ENCODE results near the gene SOX5. TPM values are rescaled to one million over a fixed set of nuclear protein-coding genes. Genes with fewer than 3 reads are reported as not detected.
"Not testable (repeated sequence)": the region's sequence is repeated elsewhere in the genome, so short reads cannot be mapped to it uniquely, and the experiment has no call there.

The SOX5 gene
- polyA plus RNA-seq, 1 experiment = 0.13 TPM

DNA sequence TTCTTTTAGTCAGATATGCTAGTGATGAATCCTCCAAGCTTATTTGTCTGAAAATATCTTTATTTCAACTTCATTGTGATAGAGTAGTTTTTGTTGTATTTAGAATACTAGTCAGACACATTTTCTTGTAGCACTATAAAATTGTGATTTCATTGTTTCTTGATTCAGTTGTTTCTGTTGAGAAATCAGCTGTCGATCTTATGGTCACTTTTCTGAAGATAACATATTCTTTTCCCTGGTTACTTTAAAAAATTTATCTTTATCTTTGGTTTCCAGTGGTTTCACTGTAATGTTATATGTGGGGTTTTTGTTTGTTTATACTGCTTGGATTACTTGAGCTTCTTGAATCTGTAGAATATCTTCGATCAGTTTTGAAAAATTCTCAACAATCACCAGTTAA lies 426.1 kb downstream of the SOX5 start:
- POLR2A ChIA-PET = no interaction called here

DNA sequence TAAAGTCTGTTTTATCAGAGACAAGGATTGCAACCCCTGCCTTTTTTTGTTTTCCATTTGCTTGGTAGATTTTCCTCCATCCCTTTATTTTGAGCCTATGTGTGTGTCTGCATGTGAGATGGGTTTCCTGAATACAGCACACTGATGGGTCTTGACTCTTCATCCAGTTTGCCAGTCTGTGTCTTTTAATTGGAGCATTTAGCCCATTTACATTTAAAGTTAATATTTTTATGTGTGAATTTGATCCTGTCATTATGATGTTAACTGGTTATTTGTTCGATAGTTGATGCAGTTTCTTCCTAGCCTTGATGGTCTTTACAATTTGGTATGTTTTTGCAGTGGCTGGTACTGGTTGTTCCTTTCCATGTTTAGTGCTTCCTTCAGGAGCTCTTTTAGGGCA lies 430.0 kb downstream of the SOX5 start:
- H3K4me3 ChIP-seq (ENCODE audit: low read depth, low read length); CTCF ChIA-PET; DNase-seq (ENCODE audit: low read depth); POLR2A ChIA-PET; H3K36me3 ChIP-seq (ENCODE audit: control insufficient read depth, insufficient read depth, low read length); H3K27me3 ChIP-seq (ENCODE audit: control insufficient read depth, insufficient read depth, low read length): not testable (repeated sequence)

More for the DNA sequence above, 426.1 kb downstream of the SOX5 start:
- TF ChIP-seq, protein P1, sequence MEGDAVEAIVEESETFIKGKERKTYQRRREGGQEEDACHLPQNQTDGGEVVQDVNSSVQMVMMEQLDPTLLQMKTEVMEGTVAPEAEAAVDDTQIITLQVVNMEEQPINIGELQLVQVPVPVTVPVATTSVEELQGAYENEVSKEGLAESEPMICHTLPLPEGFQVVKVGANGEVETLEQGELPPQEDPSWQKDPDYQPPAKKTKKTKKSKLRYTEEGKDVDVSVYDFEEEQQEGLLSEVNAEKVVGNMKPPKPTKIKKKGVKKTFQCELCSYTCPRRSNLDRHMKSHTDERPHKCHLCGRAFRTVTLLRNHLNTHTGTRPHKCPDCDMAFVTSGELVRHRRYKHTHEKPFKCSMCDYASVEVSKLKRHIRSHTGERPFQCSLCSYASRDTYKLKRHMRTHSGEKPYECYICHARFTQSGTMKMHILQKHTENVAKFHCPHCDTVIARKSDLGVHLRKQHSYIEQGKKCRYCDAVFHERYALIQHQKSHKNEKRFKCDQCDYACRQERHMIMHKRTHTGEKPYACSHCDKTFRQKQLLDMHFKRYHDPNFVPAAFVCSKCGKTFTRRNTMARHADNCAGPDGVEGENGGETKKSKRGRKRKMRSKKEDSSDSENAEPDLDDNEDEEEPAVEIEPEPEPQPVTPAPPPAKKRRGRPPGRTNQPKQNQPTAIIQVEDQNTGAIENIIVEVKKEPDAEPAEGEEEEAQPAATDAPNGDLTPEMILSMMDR (IDR thresholded peaks at IDR 0.05; ENCODE audit: insufficient read depth, low read depth, low read length) = no peak
- Histone ChIP-seq H3K27me3 (ENCODE audit: control insufficient read depth, insufficient read depth, low read length) (no peaks in the 10 kb centered on the region), H3K4me3 (ENCODE audit: low read depth, low read length) (no peak overlapping the region), H3K36me3 (ENCODE audit: control insufficient read depth, insufficient read depth, low read length) (no peaks in the 10 kb centered on the region)
- CTCF ChIA-PET = interaction anchor here (0.8 kb wide), 1 partner anchor 15 kb away, joined by 4 read pairs; no protein-coding TSS in a partner anchor
- no peak for DNase-seq (ENCODE audit: low read depth)

DNA sequence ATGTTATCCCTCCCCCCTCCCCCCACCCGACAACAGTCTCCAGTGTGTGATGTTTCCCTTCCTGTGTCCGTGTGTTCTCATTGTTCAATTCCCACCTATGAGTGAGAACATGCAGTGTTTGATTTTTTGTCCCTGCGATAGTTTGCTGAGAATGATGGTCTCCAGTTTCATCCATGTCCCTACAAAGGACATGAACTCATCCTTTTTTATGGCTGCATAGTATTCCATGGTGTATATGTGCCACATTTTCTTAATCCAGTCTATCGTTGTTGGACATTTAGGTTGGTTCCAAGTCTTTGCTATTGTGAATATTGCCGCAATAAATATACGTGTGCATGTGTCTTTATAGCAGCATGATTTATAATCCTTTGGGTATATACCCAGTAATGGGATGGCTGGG lies 433.7 kb downstream of the SOX5 start:
- H3K27me3 ChIP-seq (ENCODE audit: control insufficient read depth, insufficient read depth, low read length); H3K4me3 ChIP-seq (ENCODE audit: low read depth, low read length); DNase-seq (ENCODE audit: low read depth); CTCF ChIA-PET; POLR2A ChIA-PET; H3K36me3 ChIP-seq (ENCODE audit: control insufficient read depth, insufficient read depth, low read length): not testable (repeated sequence)

DNA sequence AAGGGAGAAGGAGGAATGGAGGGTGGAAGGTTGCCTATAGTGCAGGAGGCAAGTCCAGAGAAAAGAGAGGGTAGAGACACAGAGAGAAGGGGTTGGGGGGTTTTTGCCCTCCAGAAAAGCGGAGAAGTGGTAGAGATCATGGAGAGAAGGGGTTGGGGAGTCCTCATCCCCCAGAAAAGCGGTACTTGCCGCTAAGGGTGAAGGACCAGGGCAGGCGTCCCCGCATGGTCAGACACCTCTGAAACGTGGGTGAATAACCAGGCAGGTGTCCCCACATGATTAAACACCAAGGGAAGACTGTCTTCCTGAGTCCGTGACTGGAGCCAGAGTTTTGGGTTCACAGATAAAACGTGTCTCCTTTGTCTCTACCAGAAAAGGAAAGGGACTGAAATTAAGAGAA lies 439.0 kb downstream of the SOX5 start:
- POLR2A ChIA-PET = no interaction called here
- CTCF ChIA-PET = no interaction called here
- H3K27me3 ChIP-seq (ENCODE audit: control insufficient read depth, insufficient read depth, low read length) = no peaks in the 10 kb centered on the region
- TF ChIP-seq, protein P1 (IDR thresholded peaks at IDR 0.05; ENCODE audit: insufficient read depth, low read depth, low read length) = no peak
- no peak overlapping the region for H3K4me3 ChIP-seq (ENCODE audit: low read depth, low read length)
- no peak for DNase-seq (ENCODE audit: low read depth)
- no peaks in the 10 kb centered on the region for H3K36me3 ChIP-seq (ENCODE audit: control insufficient read depth, insufficient read depth, low read length)

DNA sequence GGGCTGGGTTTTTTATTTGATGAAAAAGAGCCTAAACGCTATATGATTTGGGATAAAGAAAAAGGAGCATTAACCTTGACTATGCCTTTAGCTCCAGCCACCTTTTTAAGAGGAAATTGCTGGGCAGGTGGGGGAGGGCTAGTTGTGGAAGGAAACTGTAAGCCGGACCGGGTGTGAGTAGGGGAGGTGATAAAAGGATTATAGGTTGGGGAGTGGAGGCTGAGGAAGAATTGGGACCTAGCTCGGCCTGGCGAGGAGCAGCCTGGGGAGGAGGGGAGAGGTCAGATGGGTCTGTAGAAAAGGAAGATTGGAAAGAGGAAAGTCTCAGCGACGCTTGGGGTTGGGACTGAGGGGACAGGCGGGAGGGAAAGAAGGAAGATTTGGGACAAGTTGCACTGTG lies 439.6 kb downstream of the SOX5 start:
- CTCF ChIA-PET; POLR2A ChIA-PET; H3K36me3 ChIP-seq (ENCODE audit: control insufficient read depth, insufficient read depth, low read length): not testable (repeated sequence)

DNA sequence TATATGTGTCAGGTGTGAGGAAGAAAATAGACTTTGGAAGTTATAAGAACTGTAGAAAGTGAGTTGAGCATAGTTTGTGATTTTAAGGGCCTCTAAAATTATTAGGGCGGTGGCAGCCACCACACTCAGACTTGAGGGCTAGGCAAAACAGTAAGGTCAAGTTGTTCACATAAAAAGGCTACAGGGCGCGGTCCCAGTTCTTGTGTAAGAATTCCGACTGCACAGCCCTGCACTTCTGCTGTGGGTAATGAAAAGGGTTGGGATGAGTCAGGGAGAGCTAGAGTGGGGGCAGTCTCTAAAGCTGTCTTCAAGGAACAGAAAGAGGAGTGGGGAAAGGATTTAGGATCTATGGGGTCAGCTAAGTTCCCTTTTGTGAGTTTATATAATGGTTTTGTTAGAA lies 441.7 kb downstream of the SOX5 start:
- H3K4me3 ChIP-seq (ENCODE audit: low read depth, low read length); CTCF ChIA-PET; H3K36me3 ChIP-seq (ENCODE audit: control insufficient read depth, insufficient read depth, low read length); DNase-seq (ENCODE audit: low read depth); H3K27me3 ChIP-seq (ENCODE audit: control insufficient read depth, insufficient read depth, low read length); POLR2A ChIA-PET: not testable (repeated sequence)

More for the DNA sequence above, 439.6 kb downstream of the SOX5 start:
- H3K27me3 ChIP-seq (ENCODE audit: control insufficient read depth, insufficient read depth, low read length); DNase-seq (ENCODE audit: low read depth); H3K4me3 ChIP-seq (ENCODE audit: low read depth, low read length): not testable (repeated sequence)

DNA sequence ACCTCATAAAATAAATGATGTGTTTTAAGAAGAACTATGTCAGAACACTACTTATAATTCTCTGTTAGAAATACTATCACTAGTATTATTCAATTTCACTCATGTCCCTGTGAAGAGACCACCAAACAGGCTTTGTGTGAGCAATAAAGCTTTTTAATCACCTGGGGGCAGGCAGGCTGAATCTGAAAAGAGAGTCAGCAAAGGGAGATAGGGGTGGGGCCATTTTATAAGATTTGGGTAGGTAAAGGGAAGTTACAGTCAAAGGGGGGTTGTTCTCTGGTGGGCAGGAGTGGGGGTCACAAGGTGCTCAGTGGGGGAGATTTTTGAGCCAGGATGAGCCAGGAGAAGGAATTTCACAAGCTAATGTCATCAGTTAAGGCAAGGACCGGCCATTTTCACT lies 443.7 kb downstream of the SOX5 start:
- H3K36me3 ChIP-seq (ENCODE audit: control insufficient read depth, insufficient read depth, low read length); H3K4me3 ChIP-seq (ENCODE audit: low read depth, low read length); DNase-seq (ENCODE audit: low read depth); H3K27me3 ChIP-seq (ENCODE audit: control insufficient read depth, insufficient read depth, low read length); CTCF ChIA-PET; POLR2A ChIA-PET: not testable (repeated sequence)

DNA sequence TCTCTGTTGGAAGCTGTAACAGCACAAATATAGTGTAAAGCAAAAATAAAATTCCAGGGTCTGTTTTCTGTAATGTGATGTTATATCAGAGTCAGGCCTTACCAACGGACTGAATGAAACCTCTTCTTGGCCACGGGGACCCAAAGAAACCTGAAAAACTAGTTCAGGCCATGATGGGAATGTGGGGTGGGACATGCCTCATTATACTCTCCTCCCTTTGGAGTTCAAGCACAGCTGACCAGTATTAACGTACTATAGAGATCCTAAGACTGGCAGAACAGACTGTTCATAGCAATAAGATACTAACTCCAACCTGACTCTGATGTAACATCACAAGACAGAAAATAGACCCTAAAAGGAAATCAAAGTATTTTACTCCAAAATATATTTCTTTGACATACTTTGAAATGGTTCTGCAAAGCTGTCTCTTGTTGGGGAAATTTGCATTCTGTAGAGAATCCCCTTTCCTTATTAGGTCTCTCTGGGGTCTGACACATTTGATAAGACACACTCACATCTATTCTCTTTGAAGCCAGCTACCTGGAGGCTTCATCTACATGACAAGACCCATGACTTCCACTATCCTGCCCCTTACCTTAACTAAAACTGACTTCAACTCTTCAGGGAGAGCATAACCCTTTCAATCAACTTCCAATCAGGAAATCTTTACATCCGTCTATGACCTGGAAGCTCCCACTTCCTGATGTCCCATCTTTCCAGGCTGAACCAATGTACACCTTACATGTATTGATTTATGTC lies 444.6 kb downstream of the SOX5 start:
- CTCF ChIA-PET = no interaction called here
- Histone ChIP-seq H3K36me3 (ENCODE audit: control insufficient read depth, insufficient read depth, low read length) (no peaks in the 10 kb centered on the region), H3K4me3 (ENCODE audit: low read depth, low read length) (no peak overlapping the region), H3K27me3 (ENCODE audit: control insufficient read depth, insufficient read depth, low read length) (no peaks in the 10 kb centered on the region)
- TF ChIP-seq, protein P1 (IDR thresholded peaks at IDR 0.05; ENCODE audit: insufficient read depth, low read depth, low read length) = no peak
- POLR2A ChIA-PET = no interaction called here
- DNase-seq (ENCODE audit: low read depth) = no peak

Data from BJ (cell line).